RWPE2 (cell line): ENCODE results near the gene CCDC188.

ENCODE experiments used
- ATAC-seq: fragments of 200-7000 bp; cut with Tn5 transposase; 3 replicates; pipeline ENCODE4 v1.9.1; 2021; ENCODE audit warnings: low read depth
- DNase-seq: peaks from one replicate; pipeline ENCODE4 v3.0.0-alpha.2; 2020; ENCODE audit warnings: low spot score
- H3K27ac ChIP-seq: fragments of 450-650 bp; 2 replicates; pipeline ENCODE4 v1.5.1; 2017; ENCODE audit warnings: mild to moderate bottlenecking; ENCODE audit not compliant: poor library complexity, severe bottlenecking
- H3K27me3 ChIP-seq: fragments of 250-450 bp; sonication (Bioruptor Pico); 2 replicates; pipeline ENCODE4 v1.5.1; 2021; ENCODE audit warnings: mild to moderate bottlenecking, moderate library complexity; ENCODE audit not compliant: insufficient read depth, poor library complexity, severe bottlenecking
- H3K36me3 ChIP-seq: fragments of 250-450 bp; sonication (Bioruptor Pico); 2 replicates; pipeline ENCODE4 v1.5.1; 2020; ENCODE audit warnings: low read depth, mild to moderate bottlenecking, moderate library complexity
- H3K4me1 ChIP-seq: fragments of 250-450 bp; sonication (Bioruptor Pico); 2 replicates; pipeline ENCODE4 v1.5.1; 2021; ENCODE audit warnings: mild to moderate bottlenecking, moderate library complexity; ENCODE audit not compliant: insufficient read depth, poor library complexity, severe bottlenecking
- H3K4me3 ChIP-seq: fragments of 250-450 bp; sonication (Bioruptor Pico); 2 replicates; pipeline ENCODE4 v1.5.1; 2021; ENCODE audit warnings: mild to moderate bottlenecking, moderate library complexity; ENCODE audit not compliant: severe bottlenecking
- H3K9me3 ChIP-seq: fragments of 250-450 bp; sonication (Bioruptor Pico); 2 replicates; pipeline ENCODE4 v1.5.1; 2021; ENCODE audit warnings: mild to moderate bottlenecking, moderate library complexity; ENCODE audit not compliant: severe bottlenecking
- TF ChIP-seq, protein P1 (sequence below): fragments of 450-650 bp; IDR thresholded peaks from one replicate; pipeline ENCODE4 v1.5.1; 2017; ENCODE audit warnings: mild to moderate bottlenecking, moderate library complexity; ENCODE audit not compliant: poor library complexity, severe bottlenecking

The CCDC188 gene

DNA sequence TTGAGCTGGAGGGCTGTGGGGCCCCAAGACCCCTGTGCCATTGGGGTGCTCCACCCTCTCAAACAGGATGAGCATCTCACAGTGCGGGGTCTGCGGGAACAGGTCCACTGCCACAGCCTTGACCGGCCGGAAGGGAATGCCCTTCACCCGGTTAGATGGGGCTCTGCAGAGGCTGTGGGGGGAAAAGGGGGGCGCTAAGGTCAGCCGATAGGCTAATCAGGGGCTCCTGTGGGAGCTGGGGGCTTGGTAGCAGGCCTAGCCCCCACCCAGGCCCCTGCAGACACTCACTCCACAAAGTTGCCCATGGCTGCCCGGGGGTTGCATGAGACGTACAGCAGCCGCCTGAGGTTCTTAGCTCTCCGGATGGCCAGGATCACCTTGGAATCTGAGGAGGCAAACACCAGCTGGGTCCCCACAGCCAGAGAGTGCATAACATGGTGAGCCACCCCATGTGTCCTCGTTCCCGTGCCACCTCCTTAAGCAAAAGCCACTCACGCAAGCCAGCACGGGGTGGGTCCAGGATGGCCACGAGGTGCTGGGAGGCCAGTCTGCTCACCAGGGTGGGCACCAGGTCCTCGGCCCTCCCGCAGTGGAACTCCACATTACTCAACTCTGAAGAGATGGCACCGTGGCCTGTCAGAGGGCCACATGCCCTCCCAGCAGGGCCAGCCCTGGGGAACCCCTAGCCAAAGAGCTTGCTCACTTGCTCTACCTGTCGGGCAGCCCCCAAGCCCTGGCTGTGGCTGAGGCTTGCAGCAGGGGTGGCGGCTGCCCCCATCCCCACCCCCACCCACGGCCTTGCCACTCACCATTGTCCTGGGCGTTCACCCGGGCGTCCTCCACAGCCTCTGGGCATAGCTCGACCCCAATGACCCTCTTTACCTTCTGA is 38.0 kb downstream of the CCDC188 start:
- Histone ChIP-seq H3K4me3 (no peak overlapping the region), H3K9me3 (peaks cover 2% of the 10 kb centered on the region), H3K27ac (no peak overlapping the region), H3K27me3 (no peaks in the 10 kb centered on the region), H3K36me3 (peaks cover 69% of the 10 kb centered on the region), H3K4me1 (no peaks in the 10 kb centered on the region)
- ATAC-seq (no peak), DNase-seq (no peak)
- TF ChIP-seq, protein P1, sequence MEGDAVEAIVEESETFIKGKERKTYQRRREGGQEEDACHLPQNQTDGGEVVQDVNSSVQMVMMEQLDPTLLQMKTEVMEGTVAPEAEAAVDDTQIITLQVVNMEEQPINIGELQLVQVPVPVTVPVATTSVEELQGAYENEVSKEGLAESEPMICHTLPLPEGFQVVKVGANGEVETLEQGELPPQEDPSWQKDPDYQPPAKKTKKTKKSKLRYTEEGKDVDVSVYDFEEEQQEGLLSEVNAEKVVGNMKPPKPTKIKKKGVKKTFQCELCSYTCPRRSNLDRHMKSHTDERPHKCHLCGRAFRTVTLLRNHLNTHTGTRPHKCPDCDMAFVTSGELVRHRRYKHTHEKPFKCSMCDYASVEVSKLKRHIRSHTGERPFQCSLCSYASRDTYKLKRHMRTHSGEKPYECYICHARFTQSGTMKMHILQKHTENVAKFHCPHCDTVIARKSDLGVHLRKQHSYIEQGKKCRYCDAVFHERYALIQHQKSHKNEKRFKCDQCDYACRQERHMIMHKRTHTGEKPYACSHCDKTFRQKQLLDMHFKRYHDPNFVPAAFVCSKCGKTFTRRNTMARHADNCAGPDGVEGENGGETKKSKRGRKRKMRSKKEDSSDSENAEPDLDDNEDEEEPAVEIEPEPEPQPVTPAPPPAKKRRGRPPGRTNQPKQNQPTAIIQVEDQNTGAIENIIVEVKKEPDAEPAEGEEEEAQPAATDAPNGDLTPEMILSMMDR = no peak

DNA sequence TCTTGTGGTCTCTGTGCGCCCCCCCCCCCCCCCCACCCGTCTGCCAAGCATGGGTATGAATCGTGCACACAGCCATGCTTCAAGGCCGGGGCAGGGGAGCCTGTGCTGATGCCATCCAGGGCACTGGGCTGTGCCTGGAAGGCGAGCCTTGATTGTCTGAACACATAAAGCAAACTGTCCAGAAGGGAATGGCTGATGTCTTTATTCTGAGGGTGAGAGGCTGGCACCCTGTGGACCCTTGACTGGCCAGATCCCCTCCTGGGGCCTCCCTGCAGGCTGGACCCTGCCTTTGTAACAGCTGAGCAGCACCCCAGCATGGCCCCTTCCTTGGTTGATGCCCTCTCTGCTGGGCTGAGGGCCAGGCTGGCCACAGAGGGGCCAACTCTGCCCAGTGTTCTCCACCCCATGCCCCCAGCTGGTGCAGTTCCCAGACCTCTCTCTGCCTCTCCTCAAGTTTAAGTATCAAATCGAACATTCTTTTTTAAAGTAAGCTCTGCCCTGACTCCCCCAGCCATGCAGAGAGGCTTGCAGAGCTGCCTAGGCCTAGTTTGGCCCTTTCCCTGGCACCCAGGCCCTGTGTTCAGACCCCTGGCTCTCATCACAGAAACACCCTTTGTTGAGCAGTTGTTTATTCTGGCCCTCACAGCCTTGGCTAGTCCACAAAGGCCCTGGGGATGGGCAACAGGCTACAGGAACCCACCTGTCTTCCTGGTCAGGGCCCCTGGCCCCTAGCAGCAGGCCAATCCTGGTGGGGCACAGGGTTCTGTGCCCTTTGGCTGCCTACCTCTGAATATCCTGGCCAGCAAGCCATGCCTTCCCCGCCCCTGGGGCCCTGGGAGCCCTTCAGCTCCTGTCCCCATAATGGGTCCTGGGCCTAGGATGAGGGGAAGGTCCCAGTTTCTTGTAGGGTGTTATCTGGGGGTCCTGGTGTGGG is 38.9 kb downstream of the CCDC188 start:
- DNase-seq = no peak
- H3K36me3 ChIP-seq = peaks cover 79% of the 10 kb centered on the region
- no peaks in the 10 kb centered on the region for H3K4me1 ChIP-seq
- ATAC-seq = no peak
- TF ChIP-seq, protein P1 = no peak
- no peak overlapping the region for H3K4me3 ChIP-seq
- H3K9me3 ChIP-seq = peaks cover 2% of the 10 kb centered on the region
- no peaks in the 10 kb centered on the region for H3K27me3 ChIP-seq
- H3K27ac ChIP-seq = no peak overlapping the region

DNA sequence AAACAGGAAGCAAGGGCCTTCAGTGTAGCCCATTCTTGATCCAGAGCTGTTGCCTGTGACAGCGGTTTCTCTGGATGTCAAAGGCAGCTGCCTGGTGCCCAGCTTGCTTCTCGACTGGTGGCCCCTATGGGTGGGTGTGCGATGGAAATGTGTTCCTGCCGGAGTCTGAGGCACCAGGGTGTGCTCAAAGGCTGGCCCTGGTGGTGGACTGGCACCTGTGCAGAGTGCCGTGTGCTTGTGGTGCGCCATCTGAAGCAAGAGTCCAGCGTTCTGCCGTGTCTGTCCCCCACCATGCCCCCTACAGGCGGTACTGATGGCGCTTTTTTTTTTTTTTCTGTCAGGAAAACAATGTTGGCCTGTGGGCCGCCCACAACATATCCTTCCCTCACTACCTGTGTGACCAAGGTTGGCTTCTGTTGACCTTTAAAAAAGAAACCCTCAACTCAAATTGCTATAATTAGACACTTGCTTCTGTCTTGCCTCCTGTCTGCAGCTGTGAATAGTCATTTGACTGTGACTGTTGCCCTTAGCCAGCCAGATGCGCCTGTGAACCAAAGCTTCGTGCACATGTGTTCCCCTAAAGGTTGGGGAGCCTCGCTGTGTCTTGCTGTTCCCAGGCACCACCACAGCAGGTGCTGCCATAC is 39.7 kb downstream of the CCDC188 start:
- ATAC-seq (peak; percentile 17; the same call in 1 of the 3 replicates), DNase-seq (no peak)
- Histone ChIP-seq H3K27me3 (no peaks in the 10 kb centered on the region), H3K36me3 (peaks cover 86% of the 10 kb centered on the region), H3K9me3 (peaks cover 2% of the 10 kb centered on the region), H3K27ac (no peak overlapping the region), H3K4me3 (no peak overlapping the region), H3K4me1 (no peaks in the 10 kb centered on the region)
- TF ChIP-seq, protein P1 = peak; percentile 41

DNA sequence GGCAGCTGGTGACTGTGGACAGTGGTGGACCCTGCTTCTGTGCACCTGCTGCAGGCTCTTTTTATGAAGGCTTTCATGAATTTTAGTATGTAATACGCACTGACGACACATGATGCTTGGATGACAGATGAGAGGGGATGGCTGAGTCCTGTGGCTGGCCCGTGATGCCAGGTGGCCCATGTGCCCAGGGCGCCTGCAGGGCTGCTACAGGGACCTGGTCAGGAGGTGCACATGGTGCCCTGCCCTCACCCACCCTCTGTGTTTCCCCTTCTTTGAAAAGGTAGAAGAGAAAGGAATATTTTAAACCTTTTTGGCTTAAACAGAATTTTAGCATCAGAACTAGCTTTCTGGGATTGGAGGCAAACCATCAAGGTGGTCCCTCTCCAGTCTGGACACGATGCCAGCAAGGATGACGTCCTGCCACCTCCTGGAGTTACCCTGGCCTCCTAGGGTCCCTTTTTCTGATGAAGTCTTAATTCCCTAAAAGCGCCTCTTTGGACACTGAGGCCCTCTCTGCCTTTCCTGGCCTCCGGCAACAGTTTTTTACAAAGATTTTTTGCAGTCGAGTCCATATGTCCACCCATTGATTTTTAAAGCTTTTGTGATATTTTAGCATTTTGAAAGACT is 40.4 kb downstream of the CCDC188 start:
- Histone ChIP-seq H3K4me1 (no peaks in the 10 kb centered on the region), H3K9me3 (peaks cover 2% of the 10 kb centered on the region), H3K4me3 (no peak overlapping the region), H3K27me3 (no peaks in the 10 kb centered on the region), H3K36me3 (peaks cover 87% of the 10 kb centered on the region), H3K27ac (no peak overlapping the region)
- no peak for DNase-seq
- TF ChIP-seq, protein P1 = no peak
- no peak; the same call in 2 of the 3 replicates for ATAC-seq
